ENCODE measurements around the gene EPSTI1.

DNA sequence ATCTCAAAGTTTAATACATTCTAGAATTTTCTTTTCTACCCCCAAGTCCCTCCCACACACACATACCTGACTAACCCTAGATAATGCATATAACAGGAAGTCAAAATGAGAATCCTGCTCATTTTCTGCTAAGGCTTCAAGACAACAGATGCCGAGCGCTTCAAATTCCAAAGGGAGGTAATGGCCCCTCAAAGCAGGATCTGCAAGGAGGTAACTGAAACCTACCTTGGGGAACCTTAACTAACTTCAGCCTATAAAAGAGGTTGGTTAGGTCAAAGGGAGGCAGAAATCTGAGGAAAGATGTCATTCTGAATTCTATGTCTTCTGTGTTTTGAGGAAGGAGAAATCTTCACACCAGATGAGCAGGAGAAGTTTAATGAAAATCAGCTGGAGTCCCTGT lies 26.8 kb downstream of the EPSTI1 start:
- no peak for TF ChIP-seq TAF1 (IDR thresholded peaks at IDR 0.05; ENCODE audit: low read depth, low read length)
- no peak for TF ChIP-seq POLR2AphosphoS5 (IDR thresholded peaks at IDR 0.05; ENCODE audit: low read depth, low read length)
- no peak for TF ChIP-seq SPI1 (IDR thresholded peaks at IDR 0.05; ENCODE audit: low read depth, low read length)
- TF ChIP-seq POLR2A (IDR thresholded peaks at IDR 0.05; ENCODE audit: low read depth, low read length): no peak
- no peak for TF ChIP-seq PAX5 (IDR thresholded peaks at IDR 0.05; ENCODE audit: insufficient read depth, low read length, severe bottlenecking)
- TF ChIP-seq POU2F2 (IDR thresholded peaks at IDR 0.05; ENCODE audit: low read depth, low read length): no peak

Measured in GM12891 (cell line).